Measurements from ENCODE around the gene NCK2.

DNA sequence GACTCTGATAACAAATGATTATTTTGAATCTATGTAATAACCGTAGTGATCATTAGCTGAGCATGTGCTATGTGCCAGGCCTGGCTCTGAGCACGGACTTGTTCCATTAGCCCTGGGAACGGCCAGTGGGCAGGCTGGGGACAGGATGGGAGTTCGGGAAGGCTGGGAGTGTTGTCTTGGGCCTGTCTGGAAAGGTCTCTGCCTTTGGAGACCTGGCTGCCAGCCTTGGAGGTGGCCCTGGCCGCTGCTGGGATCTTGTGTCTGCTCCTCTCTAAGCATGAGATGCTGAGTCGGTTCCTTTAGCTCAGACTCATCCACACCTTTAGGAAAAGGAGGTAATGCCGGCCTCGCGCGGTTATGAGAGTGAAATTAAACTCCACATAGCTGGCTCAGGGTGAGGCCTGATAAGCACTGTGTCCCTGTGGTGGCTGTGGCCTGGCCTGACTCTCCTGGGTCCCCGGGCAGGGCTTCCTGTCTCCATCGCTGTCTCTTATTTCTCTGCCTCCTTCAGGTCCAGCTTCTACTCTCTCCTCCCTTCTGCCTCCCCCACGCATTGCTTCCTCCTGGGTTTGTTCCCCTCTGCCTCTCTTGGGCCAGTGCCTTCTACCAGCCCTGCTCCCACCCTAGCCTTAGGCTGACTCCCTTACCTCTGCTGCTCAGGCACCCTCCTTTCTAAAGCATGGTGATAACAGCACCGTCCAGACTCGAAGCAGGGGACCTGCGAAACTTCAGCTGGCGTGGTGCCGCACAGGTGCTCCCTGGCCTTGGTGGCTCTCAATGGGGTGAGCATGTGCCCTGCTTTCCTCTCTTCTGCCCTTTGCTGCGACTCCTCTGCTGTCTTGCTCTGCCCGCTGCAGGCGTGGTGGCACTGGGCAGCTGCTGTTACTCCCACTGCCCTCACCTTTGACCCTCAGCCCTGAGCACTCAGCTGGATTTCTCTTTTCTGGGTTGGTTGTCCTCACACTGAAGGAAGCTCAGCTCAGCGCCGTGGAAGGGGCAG is 41.8 kb downstream of the NCK2 start:
- TF ChIP-seq, protein P1, sequence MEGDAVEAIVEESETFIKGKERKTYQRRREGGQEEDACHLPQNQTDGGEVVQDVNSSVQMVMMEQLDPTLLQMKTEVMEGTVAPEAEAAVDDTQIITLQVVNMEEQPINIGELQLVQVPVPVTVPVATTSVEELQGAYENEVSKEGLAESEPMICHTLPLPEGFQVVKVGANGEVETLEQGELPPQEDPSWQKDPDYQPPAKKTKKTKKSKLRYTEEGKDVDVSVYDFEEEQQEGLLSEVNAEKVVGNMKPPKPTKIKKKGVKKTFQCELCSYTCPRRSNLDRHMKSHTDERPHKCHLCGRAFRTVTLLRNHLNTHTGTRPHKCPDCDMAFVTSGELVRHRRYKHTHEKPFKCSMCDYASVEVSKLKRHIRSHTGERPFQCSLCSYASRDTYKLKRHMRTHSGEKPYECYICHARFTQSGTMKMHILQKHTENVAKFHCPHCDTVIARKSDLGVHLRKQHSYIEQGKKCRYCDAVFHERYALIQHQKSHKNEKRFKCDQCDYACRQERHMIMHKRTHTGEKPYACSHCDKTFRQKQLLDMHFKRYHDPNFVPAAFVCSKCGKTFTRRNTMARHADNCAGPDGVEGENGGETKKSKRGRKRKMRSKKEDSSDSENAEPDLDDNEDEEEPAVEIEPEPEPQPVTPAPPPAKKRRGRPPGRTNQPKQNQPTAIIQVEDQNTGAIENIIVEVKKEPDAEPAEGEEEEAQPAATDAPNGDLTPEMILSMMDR (IDR thresholded peaks at IDR 0.05), result no peak
- TF ChIP-seq POLR2A (IDR thresholded peaks at IDR 0.05), result no peak
